GM10248 (cell line): ENCODE results near the gene AKR1C1.
"Not testable (repeated sequence)": the region's sequence is repeated elsewhere in the genome, so short reads cannot be mapped to it uniquely, and the experiment has no call there.

Experiments
- CTCF ChIA-PET: fragments of 300-600 bp; sonication (Branson Sonifier 250); formaldehyde crosslinking; extraction: SDS; loops from one replicate; lab custom pipeline; 2021; ENCODE audit warnings: antibody characterized with exemption; lab: Yijun Ruan, JAX
- POLR2A ChIA-PET: fragments of 350-650 bp; sonication (Branson Sonifier 250); formaldehyde crosslinking; extraction: SDS; loops from one replicate; lab custom pipeline; 2020; ENCODE audit warnings: antibody characterized with exemption; lab: Yijun Ruan, JAX
- DNase-seq: peaks from one replicate; pipeline ENCODE4 v3.0.0; 2012; ENCODE audit errors: extremely low spot score
- CTCF ChIP-seq: IDR thresholded peaks from 2 replicates; pipeline ENCODE4 v1.5.1; 2012; ENCODE audit warnings: mild to moderate bottlenecking, low read depth; ENCODE audit errors: extremely low read depth, missing control alignments, control extremely low read depth

Gene AKR1C1

GRCh38 chr10:4953405-4953804, 9.8 kb upstream of the AKR1C1 start:
- CTCF ChIA-PET = interaction anchor here (1.0 kb wide), 1 partner anchor 10 kb away, joined by 3 read pairs; no protein-coding TSS in a partner anchor
- POLR2A ChIA-PET = no interaction called here

GRCh38 chr10:4956088-4956487, 7.1 kb upstream of the AKR1C1 start:
- POLR2A ChIA-PET, CTCF ChIA-PET: not testable (repeated sequence)

More at GRCh38 chr10:4953405-4953804, 9.8 kb upstream of the AKR1C1 start:
- no peak for DNase-seq
- no peak for TF ChIP-seq CTCF

GRCh38 chr10:4956955-4957645, 6.1 kb upstream of the AKR1C1 start:
- POLR2A ChIA-PET, DNase-seq, CTCF ChIA-PET: not testable (repeated sequence)

More at GRCh38 chr10:4956088-4956487, 7.1 kb upstream of the AKR1C1 start:
- DNase-seq = not testable (repeated sequence)

GRCh38 chr10:4961558-4961957, 1.7 kb upstream of the AKR1C1 start:
- POLR2A ChIA-PET, CTCF ChIA-PET: not testable (repeated sequence)

GRCh38 chr10:4962308-4962707, 907 bp upstream of the AKR1C1 start:
- POLR2A ChIA-PET, CTCF ChIA-PET, DNase-seq: not testable (repeated sequence)

More at GRCh38 chr10:4961558-4961957, 1.7 kb upstream of the AKR1C1 start:
- DNase-seq = not testable (repeated sequence)

- DNase-seq, CTCF ChIA-PET, POLR2A ChIA-PET: not testable (repeated sequence)
Measured at GRCh38 chr10:4963815-4964154, 570 bp downstream of the AKR1C1 start.

- DNase-seq, POLR2A ChIA-PET: not testable (repeated sequence)
- CTCF ChIA-PET = interaction anchor here (1.2 to 1.4 kb wide), 2 partner anchors 16 to 21 kb away, joined by 3 read pairs; no protein-coding TSS in a partner anchor
Measured at GRCh38 chr10:4965763-4966162, 2.5 kb downstream of the AKR1C1 start.

- DNase-seq, POLR2A ChIA-PET, CTCF ChIA-PET: not testable (repeated sequence)
Measured at GRCh38 chr10:4967189-4967588, 4.0 kb downstream of the AKR1C1 start.

- DNase-seq, CTCF ChIA-PET, POLR2A ChIA-PET: not testable (repeated sequence)
Measured at GRCh38 chr10:4969289-4969688, 6.1 kb downstream of the AKR1C1 start.

- POLR2A ChIA-PET, CTCF ChIA-PET, DNase-seq: not testable (repeated sequence)
Measured at GRCh38 chr10:4970362-4970761, 7.1 kb downstream of the AKR1C1 start.

- CTCF ChIA-PET, DNase-seq, POLR2A ChIA-PET: not testable (repeated sequence)
Measured at GRCh38 chr10:4972369-4973142, 9.3 kb downstream of the AKR1C1 start.

GRCh38 chr10:4973294-4973693, 10.1 kb downstream of the AKR1C1 start:
- POLR2A ChIA-PET, CTCF ChIA-PET, DNase-seq: not testable (repeated sequence)

GRCh38 chr10:4974400-4974799, 11.2 kb downstream of the AKR1C1 start:
- DNase-seq, POLR2A ChIA-PET, CTCF ChIA-PET: not testable (repeated sequence)
